Eye (tissue), 1 donor: ENCODE measurements around the gene CHMP1A.
A peak's percentile ranks its signal among the peaks of the same experiment; 100 is the strongest.
"Not testable (repeated sequence)": the region's sequence is repeated elsewhere in the genome, so short reads cannot be mapped to it uniquely, and the experiment has no call there.

ENCODE experiments used
- DNase-seq: peaks from one replicate; pipeline ENCODE4 v3.0.0-alpha.2; 2015

CHMP1A gene

GRCh38 chr16:89656435-89657121 is 930 bp downstream of the CHMP1A start:
- no peak for DNase-seq

GRCh38 chr16:89655062-89655643 is 2.4 kb downstream of the CHMP1A start:
- no peak for DNase-seq

GRCh38 chr16:89653656-89654295 is 3.7 kb downstream of the CHMP1A start:
- no peak for DNase-seq

- DNase-seq: no peak
Observed at GRCh38 chr16:89651584-89651983, 5.9 kb downstream of the CHMP1A start.

GRCh38 chr16:89646906-89647305 is 10.6 kb downstream of the CHMP1A start:
- DNase-seq: no peak

GRCh38 chr16:89646270-89646669 is 11.2 kb downstream of the CHMP1A start:
- no peak for DNase-seq

GRCh38 chr16:89645122-89645521 is 12.4 kb downstream of the CHMP1A start:
- no peak for DNase-seq

GRCh38 chr16:89643769-89644300 is 13.7 kb downstream of the CHMP1A start:
- no peak for DNase-seq

GRCh38 chr16:89642574-89642973 is 14.9 kb downstream of the CHMP1A start:
- DNase-seq: no peak

- no peak for DNase-seq
Observed at GRCh38 chr16:89641458-89642119, 15.9 kb downstream of the CHMP1A start.

GRCh38 chr16:89639385-89639784 is 18.1 kb downstream of the CHMP1A start:
- no peak for DNase-seq

GRCh38 chr16:89638455-89638854 is 19.1 kb downstream of the CHMP1A start:
- no peak for DNase-seq

- DNase-seq: no peak
Observed at GRCh38 chr16:89637379-89637778, 20.1 kb downstream of the CHMP1A start.

GRCh38 chr16:89636663-89637062 is 20.8 kb downstream of the CHMP1A start:
- no peak for DNase-seq

- not testable (repeated sequence) for DNase-seq
Observed at GRCh38 chr16:89634463-89635385, 22.8 kb downstream of the CHMP1A start.

GRCh38 chr16:89633064-89633631 is 24.4 kb downstream of the CHMP1A start:
- DNase-seq: no peak

GRCh38 chr16:89629827-89630610 is 27.5 kb downstream of the CHMP1A start:
- no peak for DNase-seq

- no peak for DNase-seq
Observed at GRCh38 chr16:89624777-89625761, 32.4 kb downstream of the CHMP1A start.

GRCh38 chr16:89623511-89624261 is 33.8 kb downstream of the CHMP1A start:
- DNase-seq: peak; percentile 52
